ENCODE results near the gene SH3D21.
A peak's percentile ranks its signal among the peaks of the same experiment; 100 is the strongest.

SH3D21 gene

DNA sequence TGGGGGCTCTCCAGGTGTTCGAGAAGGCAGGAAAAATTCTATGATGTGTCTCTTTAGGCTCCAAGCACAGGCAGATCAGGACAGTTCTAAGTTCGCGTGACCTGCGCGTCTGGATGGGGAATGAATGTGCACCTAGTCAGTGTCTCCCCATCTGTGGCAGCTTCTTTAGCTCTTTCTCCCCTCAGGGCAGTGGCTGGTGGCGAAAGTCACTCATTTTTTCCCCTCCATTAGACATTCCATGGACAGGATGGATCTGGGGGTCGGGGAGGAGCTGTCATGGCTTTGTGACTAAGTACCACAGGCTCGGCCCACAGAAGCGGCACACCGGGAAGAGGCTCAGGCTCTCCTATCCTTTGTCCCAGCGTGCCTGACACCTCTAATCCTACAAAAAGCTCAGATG is 48.3 kb downstream of the SH3D21 start:
- H3K4me3 ChIP-seq (ENCODE audit: low read depth, low read length): no peak overlapping the region
- TF ChIP-seq, protein P1, sequence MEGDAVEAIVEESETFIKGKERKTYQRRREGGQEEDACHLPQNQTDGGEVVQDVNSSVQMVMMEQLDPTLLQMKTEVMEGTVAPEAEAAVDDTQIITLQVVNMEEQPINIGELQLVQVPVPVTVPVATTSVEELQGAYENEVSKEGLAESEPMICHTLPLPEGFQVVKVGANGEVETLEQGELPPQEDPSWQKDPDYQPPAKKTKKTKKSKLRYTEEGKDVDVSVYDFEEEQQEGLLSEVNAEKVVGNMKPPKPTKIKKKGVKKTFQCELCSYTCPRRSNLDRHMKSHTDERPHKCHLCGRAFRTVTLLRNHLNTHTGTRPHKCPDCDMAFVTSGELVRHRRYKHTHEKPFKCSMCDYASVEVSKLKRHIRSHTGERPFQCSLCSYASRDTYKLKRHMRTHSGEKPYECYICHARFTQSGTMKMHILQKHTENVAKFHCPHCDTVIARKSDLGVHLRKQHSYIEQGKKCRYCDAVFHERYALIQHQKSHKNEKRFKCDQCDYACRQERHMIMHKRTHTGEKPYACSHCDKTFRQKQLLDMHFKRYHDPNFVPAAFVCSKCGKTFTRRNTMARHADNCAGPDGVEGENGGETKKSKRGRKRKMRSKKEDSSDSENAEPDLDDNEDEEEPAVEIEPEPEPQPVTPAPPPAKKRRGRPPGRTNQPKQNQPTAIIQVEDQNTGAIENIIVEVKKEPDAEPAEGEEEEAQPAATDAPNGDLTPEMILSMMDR (conservative IDR thresholded peaks at IDR 0.05; ENCODE audit: low read depth, low read length): no peak
- DNase-seq (ENCODE audit: low read depth): no peak

DNA sequence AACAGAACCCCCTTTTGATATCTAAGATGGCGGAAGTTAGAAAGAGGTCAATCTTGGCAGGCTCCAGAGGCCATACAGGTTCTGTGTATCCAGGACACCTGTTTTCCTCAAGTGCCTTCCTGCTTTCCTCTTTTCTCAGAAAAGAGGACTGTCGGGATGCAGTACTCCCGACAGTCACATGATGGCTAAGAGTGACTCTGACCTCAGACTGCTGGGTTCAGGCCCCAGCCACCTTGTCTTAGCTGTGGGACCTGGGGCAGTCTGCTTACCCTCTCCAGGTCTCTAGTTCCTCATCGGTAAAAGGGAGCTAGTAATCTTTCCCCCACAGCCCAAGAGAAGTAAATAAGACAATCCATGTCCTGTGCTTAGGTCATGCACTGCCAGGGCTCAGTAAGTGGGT is 49.6 kb downstream of the SH3D21 start:
- H3K4me3 ChIP-seq (ENCODE audit: low read depth, low read length): no peak overlapping the region
- no peak for DNase-seq (ENCODE audit: low read depth)
- TF ChIP-seq, protein P1 (conservative IDR thresholded peaks at IDR 0.05; ENCODE audit: low read depth, low read length): no peak

DNA sequence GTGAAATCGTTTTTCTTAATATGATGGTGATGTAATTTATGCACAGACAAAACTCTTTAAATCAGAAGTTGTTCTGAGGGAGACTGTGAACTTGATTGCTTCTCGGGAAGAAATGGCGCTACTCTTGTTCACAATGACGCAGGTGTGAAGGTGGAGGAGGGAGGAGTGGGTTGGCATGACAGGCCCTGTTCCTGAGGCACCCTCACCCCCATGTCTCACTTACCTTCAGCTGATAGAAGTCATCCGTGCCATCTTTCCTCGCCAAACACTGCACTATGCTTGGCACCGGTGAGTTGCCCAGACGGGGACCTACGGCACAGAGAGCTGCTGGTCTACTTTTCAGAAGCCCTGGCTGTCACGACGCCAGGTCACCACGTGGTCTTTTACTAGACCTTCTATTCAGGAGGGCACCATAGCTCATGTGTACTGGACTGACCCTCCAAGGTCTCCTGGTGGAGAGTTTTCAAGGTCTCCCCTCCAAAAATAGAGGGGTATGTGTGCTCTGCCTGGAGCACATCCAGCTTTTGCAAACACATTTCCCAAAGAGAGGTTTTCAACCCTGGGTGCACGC is 52.4 kb downstream of the SH3D21 start:
- DNase-seq (ENCODE audit: low read depth): no peak
- TF ChIP-seq, protein P1 (conservative IDR thresholded peaks at IDR 0.05; ENCODE audit: low read depth, low read length): no peak
- no peak overlapping the region for H3K4me3 ChIP-seq (ENCODE audit: low read depth, low read length)

DNA sequence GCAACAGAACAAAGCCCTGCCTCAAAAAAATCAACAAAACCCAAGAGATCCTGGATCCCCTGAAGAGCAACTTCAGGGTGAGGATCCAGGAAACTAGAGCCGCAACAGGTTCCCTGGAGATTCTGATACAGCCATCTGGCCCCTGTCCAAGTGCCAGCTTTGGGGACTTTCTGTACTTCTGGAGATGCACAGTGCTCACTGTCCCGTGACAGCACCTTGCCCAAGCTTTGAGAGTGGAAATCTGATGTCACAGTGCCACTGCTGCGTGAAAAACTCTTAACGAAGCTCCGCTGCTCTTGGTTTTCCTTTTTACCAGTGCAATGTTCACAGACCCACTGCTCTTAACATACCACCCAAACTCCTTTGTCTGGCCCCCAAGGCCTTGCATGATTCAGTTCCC is 53.2 kb downstream of the SH3D21 start:
- H3K4me3 ChIP-seq (ENCODE audit: low read depth, low read length): no peak overlapping the region
- TF ChIP-seq, protein P1 (conservative IDR thresholded peaks at IDR 0.05; ENCODE audit: low read depth, low read length): no peak
- no peak for DNase-seq (ENCODE audit: low read depth)

DNA sequence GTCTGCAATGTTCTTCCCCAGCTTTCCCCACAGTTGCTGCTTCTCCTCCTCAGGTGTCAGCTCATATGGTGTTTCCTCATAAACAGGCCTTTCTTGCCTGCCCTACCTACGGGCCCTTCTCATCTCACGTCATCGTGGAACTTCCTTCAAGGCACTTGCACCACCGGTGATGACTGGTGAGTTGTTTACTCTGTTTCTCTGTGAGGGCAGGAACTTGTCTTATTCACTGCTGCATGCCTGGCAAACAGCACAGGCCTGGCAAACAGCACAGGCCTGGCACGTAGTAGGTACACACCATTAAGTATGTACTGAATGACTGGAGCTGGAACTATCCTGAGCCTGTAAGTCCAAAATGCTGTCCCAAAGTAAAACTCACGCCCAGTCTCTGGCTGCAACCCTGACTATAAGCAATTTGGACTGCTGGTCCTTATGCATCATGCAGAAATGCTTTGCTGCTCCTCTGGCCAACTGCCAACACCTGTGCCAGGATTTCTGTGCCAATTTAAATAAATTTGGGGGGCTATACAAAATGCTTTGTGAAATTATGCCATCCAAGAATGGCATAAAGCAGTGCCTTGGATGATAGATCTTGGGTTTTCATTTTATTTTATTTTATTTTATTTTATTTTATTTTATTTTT is 53.9 kb downstream of the SH3D21 start:
- peak; percentile 38 for DNase-seq (ENCODE audit: low read depth)
- TF ChIP-seq, protein P1 (conservative IDR thresholded peaks at IDR 0.05; ENCODE audit: low read depth, low read length): no peak
- no peak overlapping the region for H3K4me3 ChIP-seq (ENCODE audit: low read depth, low read length)

DNA sequence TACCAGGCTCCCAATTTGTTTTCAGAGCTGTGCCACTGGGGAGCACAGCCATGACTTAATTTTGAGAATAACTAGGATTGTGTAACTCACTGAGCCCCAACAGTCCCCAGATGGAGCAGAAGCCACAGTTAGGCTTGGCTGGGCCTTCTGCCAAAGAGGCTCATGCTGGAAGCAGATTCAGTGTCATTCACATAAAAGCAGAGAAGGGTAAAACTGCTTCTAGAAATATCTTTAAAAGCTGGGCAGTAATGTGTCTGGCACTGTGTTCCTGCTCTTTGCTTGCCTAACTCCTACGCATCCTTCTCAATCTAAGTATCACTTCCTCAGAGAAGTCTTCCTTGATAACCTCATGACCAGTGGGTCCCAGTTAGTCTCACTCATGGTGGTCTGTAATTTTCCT is 59.2 kb downstream of the SH3D21 start:
- TF ChIP-seq, protein P1 (conservative IDR thresholded peaks at IDR 0.05; ENCODE audit: low read depth, low read length): no peak
- DNase-seq (ENCODE audit: low read depth): peak; percentile 72
- no peak overlapping the region for H3K4me3 ChIP-seq (ENCODE audit: low read depth, low read length)

DNA sequence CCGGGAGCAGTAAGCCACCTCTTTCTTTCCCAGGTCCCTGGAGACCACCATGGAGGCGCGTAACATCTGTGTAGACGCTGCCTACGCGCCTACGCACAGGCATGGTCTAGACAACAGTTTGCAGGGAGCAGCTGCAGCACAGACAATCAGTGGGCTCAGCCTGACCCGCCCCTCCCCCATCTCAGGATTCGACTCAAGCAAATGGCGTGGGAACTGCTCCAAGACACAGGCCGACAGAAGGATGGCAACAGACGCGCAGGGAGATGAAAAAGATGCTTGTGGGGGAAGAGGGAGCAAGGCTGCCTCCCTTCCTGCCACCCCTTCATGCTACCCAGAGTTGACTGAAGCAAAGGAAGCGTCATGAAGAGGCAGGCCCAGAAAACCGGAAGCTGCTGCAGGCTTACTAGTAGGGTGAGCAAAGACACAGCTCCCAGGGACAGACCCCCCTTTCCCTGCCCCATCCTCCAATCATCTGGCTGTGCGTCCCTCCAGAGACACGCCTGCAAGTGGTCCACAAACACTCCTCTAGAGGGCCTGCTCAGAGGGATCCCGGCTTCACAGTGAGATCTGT is 60.0 kb downstream of the SH3D21 start:
- DNase-seq (ENCODE audit: low read depth): peak; percentile 56
- TF ChIP-seq, protein P1 (conservative IDR thresholded peaks at IDR 0.05; ENCODE audit: low read depth, low read length): peak; percentile 36
- H3K4me3 ChIP-seq (ENCODE audit: low read depth, low read length): no peak overlapping the region
